ENCODE measurements around the gene YES1.

Gene YES1

GRCh38 chr18:725646-726045, 86.4 kb downstream of the YES1 start:
- no peak for DNase-seq (ENCODE audit: low read depth)

DNA sequence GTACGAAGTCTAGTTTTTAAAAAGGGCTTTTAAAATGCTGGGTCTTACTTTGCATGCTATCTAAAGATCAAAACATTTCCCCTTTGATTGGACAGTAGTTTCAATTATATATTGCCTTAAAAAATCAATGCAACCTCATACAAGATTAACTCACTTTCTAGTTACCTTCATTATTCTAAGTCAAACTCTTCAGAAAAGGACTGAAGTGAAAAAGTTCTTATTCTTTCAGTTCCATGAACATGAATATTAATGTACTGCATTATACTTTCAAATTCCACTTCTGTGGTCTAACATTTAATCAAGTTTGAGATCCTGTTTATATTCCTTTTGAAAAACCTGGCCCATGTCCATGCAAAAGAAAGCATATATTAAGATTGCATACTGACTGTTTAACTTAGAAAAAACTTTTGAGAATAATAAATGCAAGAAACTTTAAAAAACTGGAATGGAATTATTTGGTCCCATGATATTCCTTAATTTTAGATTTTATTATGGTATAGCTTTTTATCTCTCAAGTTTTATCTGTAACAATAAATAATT, 88.4 kb downstream of the YES1 start:
- DNase-seq (ENCODE audit: low read depth): no peak

- no peak for DNase-seq (ENCODE audit: low read depth)
Observed at GRCh38 chr18:717003-717402, 95.0 kb downstream of the YES1 start.

- no peak for DNase-seq (ENCODE audit: low read depth)
Observed at GRCh38 chr18:715626-716025, 96.4 kb downstream of the YES1 start.

DNA sequence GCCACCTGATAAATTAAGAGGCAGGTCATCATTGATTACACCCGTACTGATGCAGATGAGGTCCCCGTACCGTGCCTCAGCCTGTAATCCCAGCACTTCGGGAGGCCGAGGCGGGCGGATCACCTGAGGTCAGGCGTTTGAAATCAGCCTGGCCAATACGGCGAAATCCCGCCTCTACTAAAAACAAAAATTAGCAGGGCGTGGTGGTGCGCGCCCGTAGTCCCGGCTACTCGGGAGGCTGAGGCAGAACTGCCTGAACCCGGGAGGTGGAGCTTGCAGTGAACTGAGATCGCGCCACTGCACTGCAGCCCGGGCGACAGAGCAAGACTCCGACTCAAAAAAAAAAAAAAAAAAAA, 98.9 kb downstream of the YES1 start:
- no peak for DNase-seq (ENCODE audit: low read depth)

DNA sequence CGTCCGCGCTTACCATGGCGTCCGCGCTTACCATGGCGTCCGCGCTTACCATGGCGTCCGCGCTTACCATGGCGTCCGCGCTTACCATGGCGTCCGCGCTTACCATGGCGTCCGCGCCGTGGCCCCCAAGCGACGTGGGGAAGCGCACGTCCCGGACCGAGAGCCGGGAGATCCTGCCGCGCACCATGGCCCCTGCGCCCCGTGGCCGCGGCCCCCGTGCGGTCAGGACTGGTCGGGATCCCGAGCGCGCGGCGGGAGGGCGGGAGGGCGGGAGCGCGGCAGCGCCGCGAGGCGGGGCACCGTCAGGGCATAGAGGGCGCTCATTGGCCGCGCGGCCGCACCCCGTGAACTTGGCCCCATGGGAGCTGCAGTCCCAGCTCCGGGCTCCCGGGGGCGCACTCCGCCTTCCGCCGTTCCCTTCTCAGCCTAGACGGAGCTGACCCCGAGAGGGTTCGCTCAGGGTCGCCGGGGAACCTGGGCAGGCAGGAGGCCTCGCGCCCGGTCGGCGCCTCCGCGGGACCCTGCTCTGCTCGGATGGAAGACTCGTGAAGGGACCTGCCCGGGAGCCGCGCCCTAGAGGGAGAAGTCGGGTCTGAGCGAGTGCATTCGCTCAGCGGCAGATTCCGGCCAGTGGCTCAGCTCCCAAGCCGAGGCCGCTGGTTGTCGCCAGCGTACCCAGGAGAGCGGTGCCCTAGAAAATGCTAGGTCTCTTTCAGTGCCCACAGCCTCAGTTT, 99.5 kb downstream of the YES1 start, which contains the start of gene ENOSF1:
TSS of gene ENOSF1 (minus strand) at position 230 of the 734 bp plus-strand sequence. CDS start at position 187, 43 bp downstream.
- DNase-seq (ENCODE audit: low read depth): peak; percentile 75

DNA sequence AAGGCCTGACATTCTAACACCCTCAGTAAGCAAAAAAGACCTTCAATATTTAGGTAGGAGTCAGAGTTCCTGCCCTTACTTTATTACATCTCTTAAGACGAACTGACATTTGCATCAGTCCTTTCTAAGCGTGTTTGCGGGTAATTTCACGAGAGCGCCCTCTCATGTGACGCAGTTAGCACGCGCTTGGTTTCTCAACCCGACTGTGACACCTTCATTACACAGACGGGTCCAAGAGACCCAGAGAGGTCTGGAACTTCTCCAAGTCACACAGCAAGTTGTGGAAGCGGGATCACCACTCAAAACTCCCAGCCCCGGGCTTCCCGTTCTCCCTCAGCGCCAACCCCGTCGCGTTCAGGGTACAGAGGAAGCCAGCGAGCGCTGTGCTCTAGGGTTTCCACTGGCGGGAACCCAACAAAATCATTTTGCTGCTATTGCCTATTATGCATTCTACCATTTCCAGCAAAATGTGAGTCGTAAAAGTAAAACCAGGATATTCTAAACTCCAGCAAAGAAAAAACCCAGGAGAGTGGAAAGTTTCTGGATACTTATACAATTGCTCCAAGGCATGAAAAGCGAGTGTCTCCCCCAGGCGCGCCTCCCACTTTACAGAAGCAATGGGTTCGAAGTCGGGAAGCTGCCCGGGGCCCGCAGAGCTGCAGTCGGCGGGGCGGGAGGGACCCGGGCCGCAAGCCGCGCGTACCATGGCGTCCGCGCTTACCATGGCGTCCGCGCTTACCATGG, 100.2 kb downstream of the YES1 start:
- DNase-seq (ENCODE audit: low read depth): peak; percentile 34

DNA sequence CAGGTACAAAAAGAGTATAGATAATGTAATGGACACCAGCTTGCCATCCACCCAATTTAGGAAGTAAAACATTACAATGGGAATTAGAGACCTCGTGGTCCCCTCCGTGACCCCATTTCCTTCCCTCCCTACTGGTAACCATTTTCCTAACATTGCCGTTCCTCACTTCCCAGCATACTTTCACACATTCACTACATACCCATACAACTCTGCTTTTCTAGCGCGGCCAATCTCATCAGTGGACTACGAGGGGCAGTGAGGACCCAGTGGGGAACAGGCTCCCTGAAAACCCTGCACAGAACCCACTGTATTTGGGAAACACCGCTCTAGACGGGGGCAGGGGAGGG, 100.8 kb downstream of the YES1 start:
- DNase-seq (ENCODE audit: low read depth): no peak

- DNase-seq (ENCODE audit: low read depth): no peak
Observed at GRCh38 chr18:710418-711300, 101.4 kb downstream of the YES1 start.

GRCh38 chr18:709771-710170, 102.3 kb downstream of the YES1 start:
- no peak for DNase-seq (ENCODE audit: low read depth)

DNA sequence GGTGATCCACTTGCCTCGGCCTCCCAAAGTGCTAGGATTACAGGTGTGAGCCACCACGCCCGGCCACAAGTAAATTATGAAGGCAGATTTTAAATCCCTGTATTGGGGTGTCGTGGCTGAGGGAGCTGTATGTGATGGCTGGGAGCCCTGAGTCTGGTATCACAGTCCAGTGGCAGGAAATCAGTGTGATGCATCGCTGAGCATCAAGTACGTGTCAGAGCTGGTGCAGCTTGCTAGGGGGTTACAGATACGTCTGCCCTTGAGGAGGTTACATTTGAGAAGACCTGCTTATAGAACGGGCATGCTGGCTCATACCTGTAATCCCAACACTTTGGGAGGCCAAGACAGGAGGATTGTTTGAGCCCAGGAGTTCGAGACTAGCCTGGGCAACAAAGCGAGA, 103.9 kb downstream of the YES1 start:
- no peak for DNase-seq (ENCODE audit: low read depth)

DNA sequence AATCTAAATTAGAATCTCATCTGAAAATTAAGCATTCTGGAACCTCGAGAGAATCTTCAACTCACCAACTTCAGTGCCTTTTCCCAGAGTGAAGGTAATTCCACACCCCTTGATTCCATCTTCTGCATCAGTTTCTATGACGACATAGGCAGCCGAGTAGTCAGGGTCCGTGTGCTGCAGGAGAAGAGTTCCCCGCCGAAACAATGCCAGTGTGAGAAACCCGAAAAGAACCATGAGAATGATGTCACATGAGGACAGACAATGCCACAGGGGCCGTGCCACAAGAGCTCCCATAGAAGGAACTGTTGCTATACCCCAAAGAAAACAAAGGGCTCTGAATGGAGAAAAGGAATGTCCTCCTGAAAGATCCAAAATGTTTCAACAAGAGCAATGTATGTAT, 105.6 kb downstream of the YES1 start:
- DNase-seq (ENCODE audit: low read depth): no peak

DNA sequence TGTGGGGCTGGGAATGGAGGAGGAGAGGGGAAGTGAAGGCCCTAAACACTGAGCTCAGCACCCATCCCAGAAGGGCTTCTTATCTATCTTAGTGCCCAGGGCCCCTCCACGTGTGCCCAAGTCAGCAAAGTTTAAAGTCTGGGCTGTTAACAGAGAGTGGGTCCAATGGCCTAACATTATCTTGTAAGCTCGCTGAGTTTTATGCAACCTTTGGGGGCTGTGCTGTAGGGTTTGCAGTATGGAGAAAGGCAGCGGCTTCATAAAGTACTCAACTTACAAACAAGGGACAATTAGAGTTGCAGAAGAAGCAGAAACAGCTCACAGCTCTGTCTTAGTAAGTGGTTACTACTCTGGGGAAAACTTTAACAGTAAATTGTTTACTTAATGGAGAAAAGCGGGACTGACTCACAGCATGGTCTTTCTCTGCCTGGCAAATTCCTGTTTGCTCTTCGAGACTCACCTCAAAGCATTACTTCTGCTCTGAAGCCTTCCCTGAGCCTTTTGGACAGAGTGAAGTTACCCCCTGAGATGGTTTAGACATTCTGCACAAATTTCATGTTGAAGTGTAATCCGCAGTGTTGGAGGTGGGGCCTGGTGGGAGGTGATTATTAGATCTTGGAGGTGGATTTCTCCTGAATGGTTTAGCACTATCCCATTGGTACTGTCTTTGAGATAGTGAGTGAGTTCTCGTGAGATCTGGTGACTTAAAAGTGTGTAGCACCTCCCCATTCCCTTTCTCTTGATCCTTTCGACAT, 108.7 kb downstream of the YES1 start:
- DNase-seq (ENCODE audit: low read depth): no peak

- DNase-seq (ENCODE audit: low read depth): no peak
Observed at GRCh38 chr18:697800-698199, 114.2 kb downstream of the YES1 start.

DNA sequence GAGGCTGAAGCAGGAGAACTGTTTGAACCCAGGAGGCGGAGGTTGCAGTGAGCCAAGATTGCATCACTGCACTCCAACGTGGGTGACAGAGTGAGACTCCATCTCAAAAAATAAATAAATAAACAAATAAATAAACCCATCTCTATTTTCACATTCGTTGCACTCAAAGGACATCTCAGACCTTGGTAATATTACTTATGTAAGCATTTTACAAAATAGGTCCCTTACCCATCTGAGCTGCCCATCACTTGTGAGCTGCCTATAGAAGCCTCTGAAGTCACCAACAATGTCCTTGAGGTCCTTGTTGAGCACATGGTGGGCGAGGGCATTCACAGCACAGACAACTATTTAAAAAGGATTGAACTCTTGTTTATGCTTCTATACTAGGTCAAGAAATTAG, 115.0 kb downstream of the YES1 start:
- no peak for DNase-seq (ENCODE audit: low read depth)

DNA sequence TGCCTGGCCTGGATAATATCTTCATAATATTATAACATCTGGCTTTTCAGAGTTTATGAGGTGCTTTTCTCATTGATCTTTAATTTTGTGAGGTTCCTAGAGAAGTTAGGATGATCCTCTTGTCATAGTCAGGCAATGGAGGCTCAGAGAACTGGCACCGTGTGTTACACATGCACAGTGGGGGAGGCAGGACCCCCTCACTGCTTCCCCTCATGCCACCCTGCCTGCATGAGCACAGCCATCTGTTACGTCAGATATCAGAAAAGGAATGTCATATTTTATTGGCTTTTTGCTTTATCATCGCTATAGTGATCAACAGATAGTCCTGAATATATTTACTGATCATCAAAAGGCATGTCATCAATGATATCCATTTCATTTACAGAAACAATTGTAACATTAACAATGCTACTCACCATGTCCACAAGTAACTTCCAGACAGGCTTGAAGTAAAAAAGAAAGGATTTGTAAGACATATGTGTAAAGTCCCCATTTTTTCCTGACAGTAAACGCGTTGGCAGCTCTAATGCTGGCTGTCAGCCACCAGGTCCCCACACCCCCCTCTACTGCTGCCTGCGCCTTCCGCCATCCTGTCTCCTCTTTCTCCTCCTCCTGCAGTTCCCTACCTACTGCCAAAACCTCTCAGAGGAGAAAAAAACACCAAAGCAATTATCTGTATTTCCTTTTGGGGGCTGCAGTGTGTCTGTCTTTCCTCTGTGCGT, 118.4 kb downstream of the YES1 start:
- no peak for DNase-seq (ENCODE audit: low read depth)

DNA sequence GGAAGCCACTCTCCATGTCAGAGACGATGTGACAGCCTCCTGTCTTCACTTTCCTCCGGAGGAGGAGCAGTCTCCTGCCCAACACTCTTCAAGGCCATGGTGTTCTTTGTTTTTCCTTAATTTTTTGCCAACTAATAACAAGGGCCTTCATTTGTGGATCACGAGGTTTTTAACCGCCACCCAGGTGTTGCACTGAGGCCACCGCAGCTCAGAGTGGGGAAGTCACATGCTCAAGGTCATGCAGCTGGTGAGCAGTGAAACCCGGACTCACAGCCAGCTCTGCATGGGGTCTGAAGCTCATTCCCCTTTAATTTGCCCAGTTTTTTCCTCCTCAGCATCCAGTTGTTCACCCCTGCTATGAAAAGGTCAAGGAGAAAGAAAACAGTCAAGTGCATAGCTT, 119.2 kb downstream of the YES1 start:
- no peak for DNase-seq (ENCODE audit: low read depth)

DNA sequence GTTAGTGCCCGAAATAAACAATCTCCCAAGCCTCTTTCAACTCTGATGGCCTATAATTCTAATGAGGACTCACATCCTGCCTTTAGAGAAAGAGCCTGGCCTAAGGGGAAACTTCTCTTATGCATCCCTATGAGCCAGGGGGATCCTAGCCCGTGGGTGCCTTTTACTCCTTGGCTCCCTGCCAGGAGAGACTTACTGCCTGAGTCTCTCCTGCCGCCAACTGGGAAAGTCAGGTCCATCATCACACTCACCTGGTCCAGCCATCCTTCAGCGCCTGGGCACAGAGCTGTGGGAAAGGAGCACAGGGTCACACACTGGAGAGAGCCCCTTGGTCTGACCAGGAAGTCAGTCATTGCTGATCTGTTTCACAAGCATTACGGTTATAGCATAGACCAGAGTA, 123.7 kb downstream of the YES1 start:
- DNase-seq (ENCODE audit: low read depth): no peak

DNA sequence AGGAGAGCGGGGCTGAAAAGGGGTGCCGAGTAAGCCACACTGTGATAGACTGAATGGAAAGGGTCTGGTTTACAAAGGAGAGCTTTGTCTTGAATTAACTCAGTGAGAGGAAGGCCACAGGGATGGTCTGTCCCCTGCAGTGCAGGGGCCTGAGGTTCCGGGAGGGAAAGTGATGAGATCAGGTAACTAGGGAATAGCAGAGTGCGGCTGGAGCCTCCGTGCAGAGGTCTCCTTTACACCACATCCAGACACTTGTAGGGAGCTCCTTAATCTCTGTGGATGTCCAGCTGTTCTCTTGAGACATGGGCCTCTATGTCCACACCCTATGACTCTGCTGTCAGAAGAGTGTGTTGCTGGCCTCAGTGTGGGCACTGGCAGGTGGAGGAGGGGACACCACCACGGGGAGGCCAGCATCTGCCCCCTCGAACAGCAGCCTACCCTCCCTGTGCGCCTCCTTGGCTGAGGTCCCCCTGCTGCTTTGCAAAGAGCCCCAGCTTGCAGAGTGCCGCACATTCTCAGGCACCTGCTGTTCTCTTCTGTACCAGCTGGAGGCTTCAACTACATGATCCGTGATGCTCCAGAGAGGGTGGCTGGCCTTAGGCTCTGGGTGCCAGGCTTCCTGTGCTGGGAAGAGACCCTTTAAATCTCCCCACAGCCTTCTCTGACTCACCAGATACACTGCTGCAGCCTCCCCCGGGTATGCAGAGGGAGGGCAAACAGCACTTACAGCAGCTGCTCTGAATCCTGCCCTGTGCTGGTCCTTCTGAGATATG, 125.5 kb downstream of the YES1 start:
- no peak for DNase-seq (ENCODE audit: low read depth)

DNA sequence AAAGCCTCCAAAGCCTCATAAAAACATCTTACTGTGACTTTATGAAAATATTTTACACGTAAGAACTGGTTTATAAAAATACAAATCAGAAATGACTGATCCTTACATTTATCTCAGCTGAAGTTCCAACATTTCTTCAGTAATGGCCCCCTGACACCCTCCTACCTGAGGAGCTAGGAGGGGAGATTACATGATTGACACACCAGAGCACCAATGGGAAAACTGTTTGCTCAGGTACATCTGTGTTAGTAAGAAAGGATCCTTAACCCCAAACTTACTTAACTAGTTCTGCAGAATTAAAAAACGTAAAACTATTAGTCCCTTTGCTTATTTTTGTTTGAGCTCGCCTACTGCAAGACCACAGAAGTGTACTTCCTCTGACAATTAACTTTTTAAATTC, 126.6 kb downstream of the YES1 start:
- no peak for DNase-seq (ENCODE audit: low read depth)

All from stimulated activated CD8-positive, alpha-beta memory T cell treated with anti-CD3 and anti-CD28 coated beads, Interleukin-15, amount 100 ng/mL, for 24 hours (primary cell).